Esophagus muscularis mucosa (tissue), 4 donors: ENCODE results near the gene DCC. TPM values are rescaled to one million over a fixed set of nuclear protein-coding genes. Genes with fewer than 3 reads are reported as not detected.

Experiments used
- DNase-seq: peaks from one replicate; pipeline ENCODE4 v3.0.0-alpha.2; 2017; ENCODE audit errors: extremely low spot score
- H3K27ac ChIP-seq, 4 donors: fragments of 200-600 bp; sonication (generic); replicated peaks in 1 of 4; 1 replicate in 3 of 4; 2 replicates in 1 of 4; pipeline ENCODE4 v1.5.1; 2016 to 2019; ENCODE audit warnings: mild to moderate bottlenecking in 1 of 4
- H3K27me3 ChIP-seq, 4 donors: fragments of 200-600 bp; sonication (generic); one replicate each; pipeline versions ENCODE4 v1.5.1 to v1.6.0; 2016 to 2019
- H3K36me3 ChIP-seq, 4 donors: fragments of 200-600 bp; sonication (generic); one replicate each; pipeline ENCODE4 v1.5.1; 2016 to 2019
- H3K4me1 ChIP-seq, 4 donors: fragments of 200-600 bp; sonication (generic); one replicate each; pipeline ENCODE4 v1.5.1; 2016 to 2019
- H3K4me3 ChIP-seq, 4 donors: fragments of 200-600 bp; sonication (generic); 1 replicate in 2 of 4; 2 replicates in 2 of 4; pipeline ENCODE4 v1.5.1; 2016 to 2019; ENCODE audit warnings: mild to moderate bottlenecking in 4 of 4, moderate library complexity in 1 of 4
- H3K9me3 ChIP-seq, 4 donors: fragments of 200-600 bp; sonication (generic); 1 replicate in 3 of 4; 2 replicates in 1 of 4; pipeline ENCODE4 v1.5.1; 2016 to 2019
- CTCF ChIP-seq, 3 experiments: fragments of 200-600 bp in 2 of 3; fragments of 450-650 bp in 1 of 3; sonication (generic) in 2 of 3; IDR thresholded peaks; one replicate each; pipeline ENCODE4 v1.5.1; 2017 to 2019; ENCODE audit warnings: antibody characterized with exemption in 3 of 3, mild to moderate bottlenecking in 2 of 3, moderate library complexity in 1 of 3
- EP300 ChIP-seq: sonication (generic); formaldehyde crosslinking; IDR thresholded peaks from one replicate; pipeline ENCODE4 v1.6.1; 2017; ENCODE audit warnings: antibody characterized with exemption
- POLR2A ChIP-seq: fragments of 450-650 bp; IDR thresholded peaks from one replicate; pipeline ENCODE4 v1.6.1; 2017; ENCODE audit warnings: antibody characterized with exemption, moderate library complexity, mild to moderate bottlenecking, low read depth
- POLR2AphosphoS5 ChIP-seq, 2 donors: sonication (generic); formaldehyde crosslinking; IDR thresholded peaks; one replicate each; pipeline ENCODE4 v1.6.1; 2017; ENCODE audit warnings: antibody characterized with exemption in 2 of 2
- WGBS: methylation state at CpG from one replicate; pipeline ENCODE4 v1.1.5; 2018; 5-methylcytosine and 5-hydroxymethylcytosine counted together
- intact Hi-C: fragments of 100-400 bp; cut with DNase I; formaldehyde crosslinking; loops from one replicate; pipeline ENCODE4 v1.15.1; 2023
- total RNA-seq, 4 donors: library from RNA; depleted of rRNA; stranded (reverse); fragments of >200 nt; gene quantifications; one replicate each; pipeline versions ENCODE4 v1.1.0 to v1.2.1, GENCODE V29; 2016

Gene DCC
- total RNA-seq, 4 donors from 2014 or later: 0.46 to 0.99 (median 0.83) TPM; not detected in 1

GRCh38 chr18:52824126-52824525, 484.1 kb downstream of the DCC start:
- intact Hi-C loops: no loop called here
- H3K27me3 ChIP-seq: no peaks in the 10 kb centered on the region
- H3K9me3 ChIP-seq: no peaks in the 10 kb centered on the region
- no peak overlapping the region for H3K4me3 ChIP-seq
- DNase-seq: no peak
- no peak for TF ChIP-seq POLR2A
- TF ChIP-seq CTCF (IDR thresholded peaks at IDR 0.05): no peak
- no peak for TF ChIP-seq POLR2AphosphoS5 (IDR thresholded peaks at IDR 0.05)
- no peak for TF ChIP-seq EP300
- H3K4me1 ChIP-seq: peaks cover 0 to 11% (median 8%) of the 10 kb centered on the region in 4 donors
- 45% methylated on average over 3 of the region's 3 CpGs for WGBS
- no peaks in the 10 kb centered on the region for H3K36me3 ChIP-seq
- H3K27ac ChIP-seq: no peak overlapping the region

GRCh38 chr18:52826994-52827393, 487.0 kb downstream of the DCC start:
- intact Hi-C loops: no loop called here
- no peaks in the 10 kb centered on the region for H3K36me3 ChIP-seq
- 95% methylated on average over 3 of the region's 3 CpGs for WGBS
- no peak for DNase-seq
- H3K27ac ChIP-seq: no peak overlapping the region
- H3K4me1 ChIP-seq: peaks cover 0 to 19% (median 10%) of the 10 kb centered on the region in 4 donors
- no peaks in the 10 kb centered on the region for H3K9me3 ChIP-seq
- no peaks in the 10 kb centered on the region for H3K27me3 ChIP-seq
- TF ChIP-seq POLR2A (no peak), POLR2AphosphoS5 (IDR thresholded peaks at IDR 0.05) (no peak), EP300 (no peak), CTCF (IDR thresholded peaks at IDR 0.05) (no peak)
- H3K4me3 ChIP-seq: no peak overlapping the region

- TF ChIP-seq CTCF (IDR thresholded peaks at IDR 0.05) (no peak), POLR2A (no peak), EP300 (no peak), POLR2AphosphoS5 (IDR thresholded peaks at IDR 0.05) (no peak)
These were observed 489.3 kb downstream of the DCC start for GRCh38 chr18:52829320-52829719.

GRCh38 chr18:52829876-52830405, 489.9 kb downstream of the DCC start:
- WGBS: 84% methylated on average over 4 of the region's 4 CpGs
- Histone ChIP-seq H3K36me3 (no peaks in the 10 kb centered on the region), H3K4me1 (peaks cover 0 to 8% (median 1%) of the 10 kb centered on the region in 4 donors), H3K27me3 (no peaks in the 10 kb centered on the region), H3K9me3 (no peaks in the 10 kb centered on the region), H3K4me3 (no peak overlapping the region), H3K27ac (no peak overlapping the region)
- intact Hi-C loops: loop anchor here (5.0 kb wide), 1 partner anchor 52 kb away; no protein-coding TSS in a partner anchor
- no peak for DNase-seq
- no peak for TF ChIP-seq POLR2A
- no peak for TF ChIP-seq POLR2AphosphoS5 (IDR thresholded peaks at IDR 0.05)
- no peak for TF ChIP-seq CTCF (IDR thresholded peaks at IDR 0.05)
- TF ChIP-seq EP300: no peak

More at GRCh38 chr18:52829320-52829719, 489.3 kb downstream of the DCC start:
- intact Hi-C loops: no loop called here
- no peaks in the 10 kb centered on the region for H3K27me3 ChIP-seq
- peaks cover 0 to 8% (median 1%) of the 10 kb centered on the region in 4 donors for H3K4me1 ChIP-seq
- no peaks in the 10 kb centered on the region for H3K9me3 ChIP-seq
- no peak for DNase-seq
- no peak overlapping the region for H3K27ac ChIP-seq
- no peak overlapping the region for H3K4me3 ChIP-seq
- no peaks in the 10 kb centered on the region for H3K36me3 ChIP-seq

- no peak overlapping the region for H3K27ac ChIP-seq
- intact Hi-C loops: no loop called here
- no peaks in the 10 kb centered on the region for H3K27me3 ChIP-seq
- no peak overlapping the region for H3K4me3 ChIP-seq
- no peaks in the 10 kb centered on the region for H3K9me3 ChIP-seq
- H3K36me3 ChIP-seq: no peaks in the 10 kb centered on the region
- DNase-seq: no peak
- TF ChIP-seq CTCF (IDR thresholded peaks at IDR 0.05): no peak
- H3K4me1 ChIP-seq: no peaks in the 10 kb centered on the region
These were observed 504.3 kb downstream of the DCC start for GRCh38 chr18:52844323-52844722.
